NK-92 treated with Interleukin-12 subunit alpha and Interleukin-12 subunit beta, amount 100 ng/mL, for 24 hours (cell line): ENCODE data around the gene MARS1.

Source experiments
- DNase-seq: peaks from one replicate; lab custom pipeline; 2025; lab: John Stamatoyannopoulos, UW

MARS1 gene

DNA sequence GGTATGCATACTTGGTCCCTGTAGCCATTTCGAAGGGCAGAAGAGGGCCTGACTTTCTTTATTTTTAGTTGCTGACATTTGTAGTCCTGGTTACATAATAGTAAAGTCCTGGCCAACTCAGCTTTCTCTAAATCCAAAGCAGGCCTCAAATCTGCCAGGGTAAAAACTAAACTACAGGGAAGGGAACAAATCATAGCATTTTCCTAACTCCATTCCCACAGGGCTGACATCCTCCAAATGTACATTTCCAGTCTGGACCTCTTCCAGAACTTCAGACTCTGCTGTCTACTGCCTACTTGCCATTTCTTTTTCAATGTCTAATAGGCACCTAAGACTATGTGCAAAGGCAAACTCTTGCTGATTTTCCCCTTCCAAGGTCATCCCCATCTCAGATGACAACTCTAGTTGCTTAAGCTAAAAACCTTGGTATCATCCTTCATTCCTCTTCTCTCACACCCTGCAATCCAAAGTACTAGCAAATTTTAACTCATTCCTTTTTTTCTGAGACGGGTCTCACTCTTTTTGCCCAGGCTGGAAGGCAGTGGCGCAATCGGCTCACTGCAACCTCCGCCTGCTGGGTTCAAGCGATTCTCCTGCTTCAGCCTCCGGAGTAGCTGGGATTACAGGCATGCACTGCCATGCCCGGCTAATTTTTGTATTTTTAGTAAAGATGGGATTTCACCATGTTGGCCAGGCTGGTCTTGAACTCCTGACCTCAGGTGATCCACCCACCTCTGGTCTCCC lies 30.5 kb downstream of the MARS1 start:
- no peak for DNase-seq

- no peak for DNase-seq
These were observed 31.3 kb downstream of the MARS1 start for GRCh38 chr12:57518920-57519795.

DNA sequence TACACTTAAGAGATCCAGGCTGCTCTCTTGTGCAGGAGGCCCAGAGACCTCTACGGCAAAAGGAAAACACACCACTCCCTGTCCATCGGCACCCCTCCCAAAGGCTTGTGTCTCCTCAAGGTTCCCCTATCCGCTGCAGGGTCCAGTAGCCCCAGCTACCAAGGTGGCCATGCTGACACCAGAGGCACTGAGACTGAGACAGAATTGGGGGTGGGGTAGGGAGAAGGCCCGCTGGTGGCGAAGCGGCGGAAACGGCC lies 31.9 kb downstream of the MARS1 start:
- DNase-seq: peak; percentile 45

DNA sequence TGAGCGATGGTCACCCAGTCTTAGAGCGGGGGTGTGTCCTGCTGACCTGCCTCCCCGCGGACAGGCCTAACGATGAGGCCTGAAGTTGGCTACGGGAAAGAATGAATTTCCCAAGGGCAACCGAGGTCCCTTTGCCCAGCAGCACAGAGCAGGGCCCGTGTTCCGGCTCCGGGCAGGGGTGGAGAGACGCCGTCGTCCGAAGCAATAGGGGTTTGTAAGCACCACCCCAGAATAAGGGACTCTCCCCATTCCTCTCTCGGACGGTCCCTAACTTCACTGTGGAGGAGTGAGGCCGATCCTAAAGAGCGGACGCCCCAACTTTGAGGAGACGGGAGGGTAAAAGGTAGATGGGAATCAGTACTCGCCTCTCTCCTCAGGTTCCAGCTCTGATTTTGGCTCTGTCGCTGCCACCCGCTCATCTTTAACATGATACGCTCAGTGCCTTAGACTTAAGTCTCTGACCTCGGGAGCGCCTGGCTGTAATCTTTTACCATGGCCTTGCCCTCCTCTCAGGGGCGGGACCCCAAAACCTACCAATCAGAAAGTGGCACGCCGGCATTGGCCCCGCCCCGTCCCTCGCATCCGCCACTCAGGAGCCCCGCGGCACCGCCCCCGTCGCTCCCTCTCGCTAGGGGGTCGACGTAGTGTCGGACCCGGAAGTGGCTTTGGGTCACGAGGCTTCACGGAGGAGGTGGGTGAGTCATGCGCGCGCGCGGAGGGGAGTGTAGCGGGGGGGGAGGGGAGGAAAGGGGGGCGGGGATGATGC lies 32.4 kb downstream of the MARS1 start, which contains the start of gene DDIT3:
Gene DDIT3 (minus strand): TSS at position 462 of the 766 bp plus-strand sequence. CDS start 3,108 bp downstream, outside the sequence.
- DNase-seq: peak; percentile 99

DNA sequence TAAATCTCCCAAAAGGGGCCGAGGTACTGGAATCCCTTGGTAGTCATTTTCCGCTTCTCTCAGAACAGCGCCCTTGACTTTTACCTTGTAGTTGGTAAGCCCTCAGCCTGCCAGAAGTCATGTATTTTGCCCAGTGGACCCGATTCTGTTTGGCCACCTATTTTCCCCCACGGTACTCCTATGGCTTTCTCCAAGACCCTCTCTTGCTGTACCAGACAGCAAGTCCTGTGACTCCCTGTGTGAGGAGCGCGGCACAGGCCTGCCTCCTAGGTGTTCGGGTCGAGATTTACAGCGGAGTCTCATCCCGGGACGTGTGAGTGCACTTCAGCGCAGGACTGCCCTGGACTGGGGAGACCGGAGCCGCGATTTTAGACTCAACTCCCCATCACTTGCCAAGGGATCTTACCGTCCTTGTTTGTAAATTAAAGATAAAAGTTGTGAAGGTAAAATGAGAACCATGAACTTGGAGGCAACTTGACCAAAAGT lies 33.7 kb downstream of the MARS1 start:
- DNase-seq: no peak

- peak; percentile 92 for DNase-seq
These were observed 34.4 kb downstream of the MARS1 start, which contains the start of gene MBD6 for GRCh38 chr12:57522011-57522886. Gene MBD6 (plus strand): TSS chr12:57522824. CDS start chr12:57524304, 1,480 bp downstream.

GRCh38 chr12:57522887-57523705 lies 35.2 kb downstream of the MARS1 start:
- no peak for DNase-seq

GRCh38 chr12:57523706-57524614 lies 36.1 kb downstream of the MARS1 start:
- DNase-seq: no peak

GRCh38 chr12:57524814-57525614 lies 37.1 kb downstream of the MARS1 start:
- DNase-seq: no peak

- no peak for DNase-seq
These were observed 37.9 kb downstream of the MARS1 start for GRCh38 chr12:57525615-57526383.

- DNase-seq: no peak
These were observed 38.7 kb downstream of the MARS1 start for GRCh38 chr12:57526477-57527126.

- DNase-seq: no peak
These were observed 39.3 kb downstream of the MARS1 start for GRCh38 chr12:57527184-57527583.

DNA sequence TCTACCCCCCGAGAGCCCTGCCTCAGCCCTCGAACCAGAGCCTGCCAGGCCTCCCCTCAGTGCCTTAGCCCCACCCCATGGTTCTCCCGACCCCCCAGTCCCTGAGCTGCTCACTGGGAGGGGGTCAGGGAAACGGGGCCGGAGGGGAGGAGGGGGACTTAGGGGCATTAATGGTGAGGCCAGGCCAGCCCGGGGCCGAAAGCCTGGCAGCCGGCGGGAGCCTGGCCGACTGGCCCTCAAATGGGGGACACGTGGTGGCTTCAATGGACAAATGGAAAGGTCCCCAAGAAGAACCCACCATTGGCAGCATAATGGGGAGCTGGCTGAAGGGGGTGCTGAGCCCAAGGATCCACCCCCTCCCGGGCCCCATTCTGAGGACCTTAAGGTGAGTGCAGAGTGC lies 40.3 kb downstream of the MARS1 start:
- no peak for DNase-seq

- no peak for DNase-seq
These were observed 41.1 kb downstream of the MARS1 start for GRCh38 chr12:57528831-57529555.

DNA sequence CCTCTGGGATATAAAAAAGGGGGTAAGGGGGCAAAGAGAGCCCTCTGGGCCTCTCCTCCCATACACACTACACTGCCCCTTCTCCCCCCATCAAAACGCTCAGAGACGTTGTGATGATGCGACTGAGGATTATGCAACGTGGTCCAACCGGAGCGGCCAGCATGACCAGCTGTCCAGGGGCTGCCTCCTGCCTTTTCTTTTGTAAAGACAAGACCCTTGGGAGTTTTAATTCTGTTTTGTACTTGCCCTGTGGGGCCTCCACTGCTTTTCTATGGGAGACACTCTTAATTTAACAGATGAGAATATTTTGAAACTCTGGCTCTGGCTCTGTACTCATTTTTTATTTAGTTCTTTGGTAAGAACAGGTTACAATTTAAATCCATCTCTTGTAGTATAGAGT lies 42.0 kb downstream of the MARS1 start:
- no peak for DNase-seq

DNA sequence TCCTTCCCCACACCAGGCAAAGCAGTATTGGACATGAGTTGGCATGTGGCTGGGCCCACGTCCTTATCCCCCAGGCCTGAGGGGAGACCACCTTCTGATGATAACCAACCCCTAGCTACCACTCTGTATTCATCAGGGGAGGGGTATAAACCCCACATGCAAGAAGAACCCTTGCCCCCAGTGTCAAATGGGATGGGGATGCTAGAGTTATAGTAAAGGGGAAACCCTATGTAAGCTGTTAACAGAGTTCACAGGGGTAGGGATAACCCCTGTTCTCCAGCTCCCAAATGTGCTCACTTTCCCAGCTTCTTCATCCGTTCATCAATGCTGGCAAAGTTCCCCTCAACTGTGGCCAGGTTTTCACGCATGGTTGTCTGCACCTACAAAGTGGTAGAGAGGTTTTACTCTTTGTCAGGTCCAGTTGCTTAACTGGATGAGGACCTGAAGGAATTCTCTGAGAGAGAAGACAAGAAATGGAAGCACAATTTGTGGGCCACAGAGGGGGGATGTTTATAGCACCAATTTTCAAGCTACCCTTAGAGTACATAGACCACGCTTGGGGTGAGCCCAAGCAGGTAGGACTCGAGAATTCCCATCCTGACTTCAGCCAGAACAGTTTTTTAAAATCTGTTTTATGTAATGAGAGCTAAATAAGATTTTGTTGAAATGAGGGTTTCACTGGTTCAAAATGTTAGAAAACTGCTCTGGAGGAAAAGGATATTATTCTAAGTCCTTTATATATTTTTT lies 42.7 kb downstream of the MARS1 start:
- DNase-seq: no peak
